PC-3 (cell line): ENCODE measurements around the gene CAMTA1. TPM values are rescaled to one million over a fixed set of nuclear protein-coding genes. Genes with fewer than 3 reads are reported as not detected.

Experiments
- ATAC-seq: fragments of 200-7000 bp; cut with Tn5 transposase; 2 replicates; pipeline ENCODE4 v1.9.1; 2020; ENCODE audit warnings: mild to moderate bottlenecking, moderate library complexity
- BruUV-seq: library from RNA; stranded (reverse); fragments of 400-500 nt; replicated peaks from 2 replicates; lab custom pipeline; 2021; lab: Mats Ljungman, UMichigan
- CTCF ChIA-PET: fragments of 300-600 bp; sonication (Branson Sonifier 250); formaldehyde crosslinking; loops from one replicate; lab custom pipeline; 2022; ENCODE audit warnings: antibody characterized with exemption; lab: Charles Lee
- POLR2A ChIA-PET: fragments of 300-600 bp; sonication (Branson Sonifier 250); formaldehyde crosslinking; loops from one replicate; lab custom pipeline; 2022; ENCODE audit warnings: antibody characterized with exemption; ENCODE audit not compliant: unreplicated experiment; lab: Charles Lee
- DNase-seq: peaks from one replicate; pipeline ENCODE4 v3.0.0-alpha.2; 2015
- H2AFZ ChIP-seq: fragments of 300-600 bp; sonication (generic); 2 replicates; pipeline ENCODE4 v1.6.0; 2016; ENCODE audit warnings: antibody characterized with exemption, low read length
- H3F3A ChIP-seq: fragments of 300-600 bp; sonication (generic); one replicate; pipeline ENCODE4 v1.6.0; 2017; ENCODE audit warnings: antibody characterized with exemption, low read length, control low read depth, mild to moderate bottlenecking; ENCODE audit not compliant: unreplicated experiment
- H3K27ac ChIP-seq: fragments of 300-600 bp; sonication (generic); 2 replicates; pipeline ENCODE4 v1.5.1; 2016; ENCODE audit warnings: mild to moderate bottlenecking, low read length
- H3K27me3 ChIP-seq: fragments of 300-600 bp; sonication (generic); 2 replicates; pipeline ENCODE4 v1.6.1; 2016; ENCODE audit warnings: low read length, mixed read lengths
- H3K36me3 ChIP-seq: fragments of 300-600 bp; sonication (generic); 2 replicates; pipeline ENCODE4 v1.6.1; 2016; ENCODE audit warnings: low read depth, mixed run types, low read length, mixed read lengths
- H3K4me1 ChIP-seq: fragments of 300-600 bp; sonication (generic); 2 replicates; pipeline ENCODE4 v1.5.1; 2016; ENCODE audit warnings: low read length; ENCODE audit not compliant: insufficient read depth
- H3K4me2 ChIP-seq: fragments of 300-600 bp; sonication (generic); 2 replicates; pipeline ENCODE4 v1.6.0; 2016; ENCODE audit warnings: low read length
- H3K4me3 ChIP-seq: fragments of 300-600 bp; sonication (generic); 2 replicates; pipeline ENCODE4 v1.5.1; 2016; ENCODE audit warnings: mild to moderate bottlenecking, low read length, mixed read lengths
- H3K79me2 ChIP-seq: fragments of 300-600 bp; sonication (generic); 2 replicates; pipeline ENCODE4 v1.6.1; 2017; ENCODE audit warnings: low read length, mixed read lengths
- H3K9ac ChIP-seq: fragments of 300-600 bp; sonication (generic); 2 replicates; pipeline ENCODE4 v1.6.0; 2016; ENCODE audit warnings: mild to moderate bottlenecking, low read length
- H3K9me2 ChIP-seq: fragments of 300-600 bp; sonication (generic); replicated peaks from 2 replicates; pipeline ENCODE4 v1.6.1; 2016; ENCODE audit warnings: mixed run types, low read length, mixed read lengths
- H3K9me3 ChIP-seq: fragments of 300-600 bp; sonication (generic); 2 replicates; pipeline ENCODE4 v1.6.1; 2016; ENCODE audit warnings: low read length, mixed read lengths
- H4K20me1 ChIP-seq: fragments of 300-600 bp; sonication (generic); 2 replicates; pipeline ENCODE4 v1.6.1; 2016; ENCODE audit warnings: low read length, mixed read lengths
- EZH2 ChIP-seq: fragments of 300-600 bp; sonication (generic); IDR thresholded peaks from one replicate; pipeline ENCODE4 v1.6.1; 2017; ENCODE audit warnings: antibody characterized with exemption, mild to moderate bottlenecking, low read length; ENCODE audit not compliant: unreplicated experiment
- EZH2phosphoT487 ChIP-seq: fragments of 300-600 bp; sonication (generic); IDR thresholded peaks from 2 replicates; pipeline ENCODE4 v1.6.1; 2018; ENCODE audit warnings: mild to moderate bottlenecking, antibody characterized with exemption, low read length, borderline replicate concordance
- intact Hi-C: fragments of 100-400 bp; cut with micrococcal nuclease; formaldehyde crosslinking; loops from 2 replicates; pipeline ENCODE4 v1.9.0; 2023
- total RNA-seq: library from RNA; depleted of rRNA; stranded (reverse); fragments of >200 nt; gene quantifications from 2 replicates; pipeline ENCODE4 v1.2.3, GENCODE V29; 2014
- TF ChIP-seq, protein P1 (sequence below): fragments of 300-600 bp; sonication (generic); conservative IDR thresholded peaks from 2 replicates; pipeline ENCODE4 v1.5.1; 2017; ENCODE audit warnings: antibody characterized with exemption, low read depth, mild to moderate bottlenecking, low read length

CAMTA1 gene
- total RNA-seq, 1 experiment from 2014 or later: 40.8 TPM

DNA sequence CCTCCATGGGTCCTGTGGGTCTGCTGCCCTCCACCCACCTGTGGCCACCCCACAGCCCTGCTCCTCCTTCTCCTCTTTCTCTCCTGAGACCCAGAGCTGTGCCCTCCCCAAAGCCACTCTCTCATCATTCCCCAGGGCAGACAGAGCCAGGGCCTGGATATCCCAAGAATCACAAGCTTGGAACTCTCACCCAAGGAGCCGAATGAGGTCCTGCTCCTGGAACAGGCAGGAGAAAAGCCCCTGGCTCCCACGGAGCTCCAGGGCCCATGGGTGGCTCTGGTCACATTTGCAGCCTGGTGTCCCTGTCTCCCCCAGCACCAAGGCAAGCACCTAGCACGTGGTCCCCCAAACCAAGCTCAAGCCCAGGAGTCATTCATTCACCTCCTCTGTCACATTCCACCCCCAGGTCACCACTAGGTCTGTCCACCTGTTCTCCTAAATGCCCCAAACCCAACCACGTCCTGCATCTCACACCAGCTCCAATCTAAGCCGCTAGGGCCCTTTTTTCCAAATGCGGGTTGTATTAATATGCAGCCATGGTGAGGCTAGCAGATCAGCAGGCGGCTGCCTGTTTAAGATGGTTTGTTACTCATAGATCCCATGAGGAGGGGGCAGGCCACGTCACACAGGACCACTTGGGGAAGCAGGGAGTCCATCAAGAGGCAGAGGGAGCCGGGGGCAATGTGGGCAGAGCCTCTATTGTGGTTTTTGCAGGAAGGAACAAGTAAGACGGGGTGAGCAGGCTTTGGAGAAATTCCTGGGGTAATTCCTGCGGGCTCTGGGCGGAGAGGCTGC lies 770.3 kb downstream of the CAMTA1 start:
- Histone ChIP-seq H2AFZ (no peak overlapping the region), H3K9me3 (no peaks in the 10 kb centered on the region), H4K20me1 (no peaks in the 10 kb centered on the region), H3K9ac (no peak overlapping the region), H3K27ac (no peak overlapping the region), H3K36me3 (no peaks in the 10 kb centered on the region), H3K4me1 (no peaks in the 10 kb centered on the region), H3K4me3 (no peak overlapping the region), H3K9me2 (no peaks in the 10 kb centered on the region), H3K4me2 (no peak overlapping the region), H3K79me2 (no peaks in the 10 kb centered on the region), H3K27me3 (peaks cover 61% of the 10 kb centered on the region), H3F3A (no peaks in the 10 kb centered on the region)
- TF ChIP-seq EZH2phosphoT487: no peak
- no peak for TF ChIP-seq EZH2
- TF ChIP-seq, protein P1, sequence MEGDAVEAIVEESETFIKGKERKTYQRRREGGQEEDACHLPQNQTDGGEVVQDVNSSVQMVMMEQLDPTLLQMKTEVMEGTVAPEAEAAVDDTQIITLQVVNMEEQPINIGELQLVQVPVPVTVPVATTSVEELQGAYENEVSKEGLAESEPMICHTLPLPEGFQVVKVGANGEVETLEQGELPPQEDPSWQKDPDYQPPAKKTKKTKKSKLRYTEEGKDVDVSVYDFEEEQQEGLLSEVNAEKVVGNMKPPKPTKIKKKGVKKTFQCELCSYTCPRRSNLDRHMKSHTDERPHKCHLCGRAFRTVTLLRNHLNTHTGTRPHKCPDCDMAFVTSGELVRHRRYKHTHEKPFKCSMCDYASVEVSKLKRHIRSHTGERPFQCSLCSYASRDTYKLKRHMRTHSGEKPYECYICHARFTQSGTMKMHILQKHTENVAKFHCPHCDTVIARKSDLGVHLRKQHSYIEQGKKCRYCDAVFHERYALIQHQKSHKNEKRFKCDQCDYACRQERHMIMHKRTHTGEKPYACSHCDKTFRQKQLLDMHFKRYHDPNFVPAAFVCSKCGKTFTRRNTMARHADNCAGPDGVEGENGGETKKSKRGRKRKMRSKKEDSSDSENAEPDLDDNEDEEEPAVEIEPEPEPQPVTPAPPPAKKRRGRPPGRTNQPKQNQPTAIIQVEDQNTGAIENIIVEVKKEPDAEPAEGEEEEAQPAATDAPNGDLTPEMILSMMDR: no peak
- ATAC-seq: no peak
- CTCF ChIA-PET: no interaction called here
- POLR2A ChIA-PET: no interaction called here
- intact Hi-C loops: no loop called here
- BruUV-seq: no TSS peak
- DNase-seq: no peak

DNA sequence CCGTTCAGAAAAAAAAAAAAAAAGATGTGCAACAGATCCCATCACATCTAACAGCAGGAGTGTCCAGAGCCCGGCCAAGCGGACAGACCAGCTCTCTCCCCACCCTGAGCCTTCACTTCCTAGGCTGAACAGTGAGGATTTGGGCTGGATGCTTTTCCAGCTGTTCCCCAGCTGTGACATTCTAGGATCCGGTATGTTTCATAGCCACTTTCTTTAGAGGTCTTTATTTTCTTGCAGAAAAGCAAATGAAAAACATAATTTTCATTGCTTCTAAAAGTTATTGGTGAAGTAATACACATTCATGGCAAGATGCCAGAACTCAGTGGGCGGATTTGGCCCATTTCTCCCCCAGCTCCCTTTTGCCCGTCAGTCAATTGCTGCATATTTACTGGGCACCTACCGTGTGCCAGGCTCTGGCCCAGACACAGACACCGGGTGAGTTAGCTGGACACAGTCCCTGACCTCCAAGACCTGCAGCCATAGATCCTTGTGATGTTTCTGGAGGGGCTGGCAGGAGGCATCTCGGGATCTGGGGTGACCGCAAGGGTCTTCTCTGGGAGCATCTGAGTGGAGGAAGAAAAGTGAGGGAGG lies 772.1 kb downstream of the CAMTA1 start:
- Histone ChIP-seq H4K20me1 (no peaks in the 10 kb centered on the region), H3K79me2 (no peaks in the 10 kb centered on the region), H3K9ac (no peak overlapping the region), H3K36me3 (no peaks in the 10 kb centered on the region), H3K9me2 (no peaks in the 10 kb centered on the region), H3K27ac (no peak overlapping the region), H3K4me1 (no peaks in the 10 kb centered on the region), H3F3A (no peaks in the 10 kb centered on the region), H3K9me3 (no peaks in the 10 kb centered on the region), H3K27me3 (peaks cover 78% of the 10 kb centered on the region), H3K4me2 (no peak overlapping the region), H3K4me3 (no peak overlapping the region), H2AFZ (no peak overlapping the region)
- POLR2A ChIA-PET: no interaction called here
- no TSS peak for BruUV-seq
- DNase-seq (no peak), ATAC-seq (no peak)
- CTCF ChIA-PET: no interaction called here
- intact Hi-C loops: no loop called here
- TF ChIP-seq EZH2phosphoT487 (no peak), EZH2 (no peak)
- TF ChIP-seq, protein P1: no peak

DNA sequence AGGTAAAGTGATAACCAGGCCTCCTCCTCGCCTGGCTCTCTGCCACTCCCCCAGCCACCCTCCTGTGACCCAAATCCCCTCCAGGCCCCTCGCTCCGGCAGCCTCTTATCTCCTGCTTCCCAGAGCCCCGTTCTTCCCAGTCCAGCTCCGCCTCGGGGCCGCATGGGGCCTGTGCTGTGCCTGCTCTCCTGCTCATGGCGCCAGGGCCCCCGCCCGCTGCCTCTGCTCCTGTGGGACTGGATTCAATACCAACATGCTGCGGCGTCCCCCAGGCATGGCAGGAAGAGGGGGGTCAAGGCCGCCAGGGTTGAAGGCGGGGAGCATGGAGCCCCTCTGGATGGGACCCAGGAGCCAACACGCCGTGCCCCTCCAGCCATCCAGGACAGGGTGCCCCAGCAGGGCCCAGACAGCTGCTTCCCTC lies 772.8 kb downstream of the CAMTA1 start:
- no peaks in the 10 kb centered on the region for H3K9me3 ChIP-seq
- no TSS peak for BruUV-seq
- ChIA-PET POLR2A (no interaction called here), CTCF (no interaction called here)
- peaks cover 85% of the 10 kb centered on the region for H3K27me3 ChIP-seq
- no peak overlapping the region for H3K4me3 ChIP-seq
- no peaks in the 10 kb centered on the region for H3K79me2 ChIP-seq
- H3K4me1 ChIP-seq: no peaks in the 10 kb centered on the region
- no peaks in the 10 kb centered on the region for H4K20me1 ChIP-seq
- H3F3A ChIP-seq: no peaks in the 10 kb centered on the region
- H2AFZ ChIP-seq: no peak overlapping the region
- no peak for TF ChIP-seq EZH2phosphoT487
- TF ChIP-seq, protein P1: no peak
- no peak for TF ChIP-seq EZH2
- intact Hi-C loops: no loop called here
- H3K36me3 ChIP-seq: no peaks in the 10 kb centered on the region
- DNase-seq (no peak), ATAC-seq (no peak)
- H3K4me2 ChIP-seq: no peak overlapping the region
- H3K9me2 ChIP-seq: no peaks in the 10 kb centered on the region
- H3K9ac ChIP-seq: no peak overlapping the region
- H3K27ac ChIP-seq: no peak overlapping the region
